GM12878 (cell line): ENCODE results near the gene POSTN. TPM values are rescaled to one million over a fixed set of nuclear protein-coding genes. Genes with fewer than 3 reads are reported as not detected.

Source experiments
- ATAC-seq: fragments of 200-7000 bp; cut with Tn5 transposase; 3 replicates; pipeline ENCODE4 v1.9.1; 2020; ENCODE audit warnings: mild to moderate bottlenecking, moderate library complexity
- BruUV-seq: library from RNA; stranded (reverse); fragments of 400-500 nt; replicated peaks from 2 replicates; lab custom pipeline; 2021; lab: Mats Ljungman, UMichigan
- CTCF ChIA-PET: fragments of 300-600 bp; sonication (Branson Sonifier 250); formaldehyde crosslinking; extraction: SDS; loops from one replicate; lab custom pipeline; 2021; ENCODE audit warnings: inconsistent platforms; lab: Yijun Ruan, JAX
- POLR2A ChIA-PET: fragments of 350-600 bp; formaldehyde crosslinking; extraction: SDS; loops from one replicate; lab custom pipeline; 2021; ENCODE audit warnings: inconsistent platforms; lab: Charles Lee
- RAD21 ChIA-PET: fragments of 300-600 bp; sonication (Branson Sonifier 250); formaldehyde crosslinking; loops from one replicate; lab custom pipeline; 2023; ENCODE audit warnings: antibody characterized with exemption; ENCODE audit not compliant: unreplicated experiment; lab: Charles Lee
- SMC1A ChIA-PET: fragments of 300-600 bp; sonication (Branson Sonifier 250); formaldehyde crosslinking; loops from one replicate; lab custom pipeline; 2023; ENCODE audit not compliant: unreplicated experiment, uncharacterized antibody; lab: Charles Lee
- DNase-seq: peaks from one replicate; pipeline ENCODE4 v3.0.0-alpha.2; 2011; ENCODE audit warnings: low read depth, low spot score
- FAIRE-seq: peaks from 3 replicates; lab custom pipeline; 2011; peaks lifted over from hg19 to GRCh38; lab: Jason Lieb, UNC
- H2AFZ ChIP-seq: 2 replicates; pipeline ENCODE4 v1.6.0; 2011; ENCODE audit warnings: low read depth, low read length, control low read depth; ENCODE audit not compliant: control insufficient read depth
- H3K27ac ChIP-seq: 2 replicates; pipeline ENCODE4 v1.5.1; 2011; ENCODE audit warnings: control low read depth; ENCODE audit not compliant: control insufficient read depth, insufficient read depth
- H3K27me3 ChIP-seq, 2 experiments: replicated peaks in 1 of 2; 2 replicates each; pipeline versions ENCODE4 v1.6.0 to v1.6.1; 2011; ENCODE audit warnings: low read length in 1 of 2; ENCODE audit not compliant: control insufficient read depth in 2 of 2, insufficient read depth in 2 of 2
- H3K36me3 ChIP-seq, 2 experiments: 2 replicates each; pipeline ENCODE4 v1.5.1; 2011; ENCODE audit warnings: low read length in 1 of 2; ENCODE audit not compliant: control insufficient read depth in 2 of 2, insufficient read depth in 2 of 2
- H3K4me1 ChIP-seq: 2 replicates; pipeline ENCODE4 v1.6.1; 2011; ENCODE audit warnings: mild to moderate bottlenecking, low read length, moderate library complexity, mixed read lengths; ENCODE audit not compliant: control insufficient read depth, insufficient read depth
- H3K4me2 ChIP-seq: 2 replicates; pipeline ENCODE4 v1.6.0; 2011; ENCODE audit warnings: control low read depth; ENCODE audit not compliant: control insufficient read depth, insufficient read depth
- H3K4me3 ChIP-seq: fragments of 200-600 bp; sonication (generic); 2 replicates; pipeline ENCODE4 v1.5.1; 2016
- H3K79me2 ChIP-seq: 2 replicates; pipeline ENCODE4 v1.6.0; 2011; ENCODE audit warnings: low read length; ENCODE audit not compliant: control insufficient read depth, insufficient read depth
- H3K9ac ChIP-seq: 2 replicates; pipeline ENCODE4 v1.8.0; 2011; ENCODE audit warnings: low read length, control low read depth, mixed read lengths; ENCODE audit not compliant: control insufficient read depth, insufficient read depth
- H3K9me3 ChIP-seq: replicated peaks from 3 replicates; pipeline ENCODE4 v1.5.1; 2011; ENCODE audit warnings: mild to moderate bottlenecking, low read length; ENCODE audit not compliant: control insufficient read depth, insufficient read depth
- H4K20me1 ChIP-seq: 2 replicates; pipeline ENCODE4 v1.6.0; 2011; ENCODE audit not compliant: control insufficient read depth, insufficient read depth
- BHLHE40 ChIP-seq, 2 experiments: fragments of 450-650 bp in 1 of 2; IDR thresholded peaks; 2 replicates each; pipeline ENCODE4 v1.6.1; 2011 to 2017; ENCODE audit warnings: low read depth in 2 of 2, borderline replicate concordance in 1 of 2, improper control_type of control experiment in 1 of 2, low read length in 1 of 2, mild to moderate bottlenecking in 1 of 2
- CHD1 ChIP-seq: IDR thresholded peaks from 2 replicates; pipeline ENCODE4 v1.6.1; 2012; ENCODE audit warnings: low read depth, low read length, improper control_type of control experiment
- JUNB ChIP-seq: IDR thresholded peaks from 2 replicates; pipeline ENCODE4 v1.6.1; 2016; ENCODE audit warnings: antibody characterized with exemption, mild to moderate bottlenecking
- KLF5 ChIP-seq: fragments of 450-650 bp; IDR thresholded peaks from 2 replicates; pipeline ENCODE4 v1.6.1; 2014; ENCODE audit warnings: mild to moderate bottlenecking; ENCODE audit not compliant: partially characterized antibody
- NFIC ChIP-seq: IDR thresholded peaks from 2 replicates; pipeline ENCODE4 v1.6.1; 2012; ENCODE audit warnings: low read depth, mild to moderate bottlenecking, inconsistent platforms, low read length, moderate library complexity
- NR2F1 ChIP-seq: fragments of 450-650 bp; conservative IDR thresholded peaks from 2 replicates; pipeline ENCODE4 v1.6.1; 2017; ENCODE audit warnings: mild to moderate bottlenecking
- POLR2AphosphoS2 ChIP-seq: IDR thresholded peaks from 2 replicates; pipeline ENCODE4 v1.6.1; 2011; ENCODE audit warnings: low read depth, mild to moderate bottlenecking, low read length, improper control_type of control experiment, moderate library complexity
- POLR2AphosphoS5 ChIP-seq: IDR thresholded peaks from 2 replicates; pipeline ENCODE4 v1.6.1; 2011; ENCODE audit warnings: mild to moderate bottlenecking, low read length, inconsistent platforms
- RAD21 ChIP-seq: IDR thresholded peaks from 2 replicates; pipeline ENCODE4 v1.6.1; 2011; ENCODE audit warnings: mild to moderate bottlenecking, low read depth, low read length, moderate library complexity; ENCODE audit not compliant: insufficient read depth
- SREBF2 ChIP-seq: IDR thresholded peaks from 2 replicates; pipeline ENCODE4 v1.6.1; 2012; ENCODE audit warnings: mild to moderate bottlenecking, low read length
- STAT1 ChIP-seq: fragments of 450-650 bp; conservative IDR thresholded peaks from 2 replicates; pipeline ENCODE4 v1.6.1; 2014; ENCODE audit warnings: antibody characterized with exemption, mild to moderate bottlenecking
- SUZ12 ChIP-seq: fragments of 200-600 bp; sonication (generic); IDR thresholded peaks from one replicate; pipeline ENCODE4 v1.6.1; 2018; ENCODE audit warnings: antibody characterized with exemption, mild to moderate bottlenecking; ENCODE audit not compliant: unreplicated experiment
- WRNIP1 ChIP-seq: IDR thresholded peaks from 2 replicates; pipeline ENCODE4 v1.6.1; 2011; ENCODE audit warnings: low read depth, low read length, improper control_type of control experiment, borderline replicate concordance
- WGBS: methylation state at CpG from one replicate; pipeline ENCODE4 v1.1.6; 2016; ENCODE audit warnings: low lambda C conversion rate; ENCODE audit not compliant: insufficient replicate concordance, insufficient coverage; ENCODE audit errors: missing lambda C conversion rate; 5-methylcytosine and 5-hydroxymethylcytosine counted together
- in situ Hi-C: fragments of 300-500 bp; cut with MboI; formaldehyde crosslinking; loops from 9 replicates; pipeline ENCODE4 v1.14.3; 2018; ENCODE audit warnings: mixed read lengths
- intact Hi-C: fragments of 100-400 bp; cut with micrococcal nuclease; formaldehyde crosslinking; loops from one replicate; pipeline ENCODE4 v1.14.2; 2022; ENCODE audit not compliant: unreplicated experiment
- polyA plus RNA-seq, 11 experiments: library from polyadenylated mRNA; depleted of rRNA in 4 of 11; unstranded in 6 of 11; stranded (reverse) in 5 of 11; fragments of >200 nt; fragmentation: Nextera tagmentation in 4 of 11; fragmentation: Illumina TruSeq in 1 of 11; extraction: Ambion mirVana in 4 of 11; extraction: Trizol in 1 of 11; gene quantifications; 1 replicate in 1 of 11; 2 replicates in 10 of 11; pipeline versions ENCODE4 v1.2.1 to v1.2.3, GENCODE V29; 2011 to 2016; ENCODE audit warnings: inconsistent platforms in 2 of 11, missing spikeins in 2 of 11, low read depth in 1 of 11
- total RNA-seq, 4 experiments: library from RNA; depleted of rRNA in 3 of 4; stranded (reverse); fragments of >200 nt in 3 of 4; fragmentation: Illumina TruSeq in 1 of 4; extraction: Trizol in 1 of 4; gene quantifications; 2 replicates each; pipeline versions ENCODE4 v1.2.1 to v1.2.3, GENCODE V29; 2013 to 2021
- TF ChIP-seq, protein P1 (sequence below): fragments of 450-650 bp; IDR thresholded peaks from 2 replicates; pipeline ENCODE4 v1.6.1; 2016; ENCODE audit warnings: mild to moderate bottlenecking
- TF ChIP-seq, protein P2 (sequence below): IDR thresholded peaks from 2 replicates; pipeline ENCODE4 v1.6.1; 2012; ENCODE audit warnings: low read depth, low read length, improper control_type of control experiment
- TF ChIP-seq, protein P3 (sequence below): IDR thresholded peaks from 2 replicates; pipeline ENCODE4 v1.6.1; 2012; ENCODE audit warnings: low read depth, low read length, improper control_type of control experiment

Gene POSTN
- total and polyA plus RNA-seq, 10 of the 15 experiments (the other 5 are each of a cell fraction or from before 2014, with no cell fraction given) = 0.05 to 0.13 (median 0.08) TPM; not detected in 7

DNA sequence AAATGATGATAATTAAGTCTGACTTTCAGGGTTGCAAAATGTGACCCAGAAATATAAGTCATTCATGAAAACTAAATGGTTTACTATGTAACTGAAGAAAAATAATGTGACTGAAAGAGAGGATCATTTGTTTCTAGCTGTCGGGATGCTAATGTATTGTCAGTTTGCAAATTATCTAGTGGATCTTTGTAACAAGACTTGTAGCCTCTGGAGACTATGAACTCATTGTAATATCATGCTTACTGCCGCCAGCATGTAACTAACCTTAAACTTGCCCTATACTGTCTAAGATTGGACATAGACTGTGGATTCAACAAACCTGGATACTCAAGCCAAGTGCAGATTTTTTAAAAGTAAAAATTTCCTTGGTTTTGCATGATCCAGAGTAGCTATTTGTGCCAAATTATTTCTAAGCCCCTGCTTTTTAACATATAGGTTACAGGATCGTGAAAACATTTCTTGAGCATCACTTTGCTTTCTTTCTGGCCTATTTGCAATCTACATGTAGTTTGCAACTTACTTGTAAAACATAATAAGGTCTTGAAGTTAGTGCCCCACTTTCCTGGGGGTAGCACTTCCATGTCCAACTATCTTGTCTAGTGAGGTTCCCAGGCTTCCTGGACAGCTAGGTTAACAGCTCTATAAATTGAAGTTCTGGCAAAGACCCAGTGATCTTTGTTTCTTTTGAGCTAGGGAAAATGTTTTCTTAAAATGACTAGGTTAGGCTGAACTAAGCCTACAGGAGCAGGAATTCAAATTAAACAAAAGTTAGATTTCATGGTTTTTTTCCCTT, 3.3 kb upstream of the POSTN start (continued):
- no peak for TF ChIP-seq CHD1
- TF ChIP-seq, all 136 proteins: peak for 0

DNA sequence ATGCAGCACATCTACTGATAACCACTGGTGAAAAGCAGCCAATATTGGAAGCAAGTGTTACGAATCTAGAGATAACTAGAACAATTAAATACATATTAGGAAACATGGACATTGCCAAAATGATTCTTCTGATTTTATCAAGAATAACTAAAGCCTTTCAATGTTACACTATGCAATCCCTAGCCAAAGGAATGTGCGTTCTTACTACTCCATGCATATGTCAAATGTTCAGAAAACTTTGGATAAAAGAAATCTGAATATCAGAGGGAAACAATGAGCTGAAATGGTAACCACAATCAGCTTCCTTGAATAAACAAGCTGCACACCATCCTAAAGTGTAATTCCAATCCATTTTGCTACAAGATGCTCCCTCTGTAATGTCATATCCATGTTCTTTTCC, 951 bp upstream of the POSTN start:
- Histone ChIP-seq H4K20me1 (no peaks in the 10 kb centered on the region), H3K9me3 (no peaks in the 10 kb centered on the region), H3K27ac (no peak overlapping the region), H3K27me3 (no peaks in the 10 kb centered on the region), H3K9ac (no peak overlapping the region), H3K36me3 (no peaks in the 10 kb centered on the region), H3K4me2 (no peak overlapping the region), H2AFZ (no peak overlapping the region), H3K4me3 (no peak overlapping the region), H3K79me2 (no peaks in the 10 kb centered on the region), H3K4me1 (no peaks in the 10 kb centered on the region)
- ChIA-PET POLR2A (no interaction called here), RAD21 (no interaction called here), CTCF (no interaction called here), SMC1A (interaction anchor here (1.2 kb wide), 1 partner anchor 9 kb away, joined by 3 read pairs; no protein-coding TSS in a partner anchor)
- FAIRE-seq = no peak
- no peak for ATAC-seq
- in situ Hi-C loops (no loop called here), intact Hi-C loops (no loop called here)
- no peak for TF ChIP-seq NR2F1
- TF ChIP-seq, protein P1, sequence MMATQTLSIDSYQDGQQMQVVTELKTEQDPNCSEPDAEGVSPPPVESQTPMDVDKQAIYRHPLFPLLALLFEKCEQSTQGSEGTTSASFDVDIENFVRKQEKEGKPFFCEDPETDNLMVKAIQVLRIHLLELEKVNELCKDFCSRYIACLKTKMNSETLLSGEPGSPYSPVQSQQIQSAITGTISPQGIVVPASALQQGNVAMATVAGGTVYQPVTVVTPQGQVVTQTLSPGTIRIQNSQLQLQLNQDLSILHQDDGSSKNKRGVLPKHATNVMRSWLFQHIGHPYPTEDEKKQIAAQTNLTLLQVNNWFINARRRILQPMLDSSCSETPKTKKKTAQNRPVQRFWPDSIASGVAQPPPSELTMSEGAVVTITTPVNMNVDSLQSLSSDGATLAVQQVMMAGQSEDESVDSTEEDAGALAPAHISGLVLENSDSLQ = no peak
- TF ChIP-seq SREBF2 = no peak
- TF ChIP-seq POLR2AphosphoS2 = no peak
- no peak for TF ChIP-seq NFIC
- TF ChIP-seq JUNB = no peak
- TF ChIP-seq, protein P2, sequence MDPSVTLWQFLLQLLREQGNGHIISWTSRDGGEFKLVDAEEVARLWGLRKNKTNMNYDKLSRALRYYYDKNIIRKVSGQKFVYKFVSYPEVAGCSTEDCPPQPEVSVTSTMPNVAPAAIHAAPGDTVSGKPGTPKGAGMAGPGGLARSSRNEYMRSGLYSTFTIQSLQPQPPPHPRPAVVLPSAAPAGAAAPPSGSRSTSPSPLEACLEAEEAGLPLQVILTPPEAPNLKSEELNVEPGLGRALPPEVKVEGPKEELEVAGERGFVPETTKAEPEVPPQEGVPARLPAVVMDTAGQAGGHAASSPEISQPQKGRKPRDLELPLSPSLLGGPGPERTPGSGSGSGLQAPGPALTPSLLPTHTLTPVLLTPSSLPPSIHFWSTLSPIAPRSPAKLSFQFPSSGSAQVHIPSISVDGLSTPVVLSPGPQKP = no peak
- no peak for TF ChIP-seq SUZ12
- TF ChIP-seq POLR2AphosphoS5 = no peak
- no peak for TF ChIP-seq KLF5
- no peak for TF ChIP-seq RAD21
- TF ChIP-seq STAT1 = no peak
- TF ChIP-seq, protein P3, sequence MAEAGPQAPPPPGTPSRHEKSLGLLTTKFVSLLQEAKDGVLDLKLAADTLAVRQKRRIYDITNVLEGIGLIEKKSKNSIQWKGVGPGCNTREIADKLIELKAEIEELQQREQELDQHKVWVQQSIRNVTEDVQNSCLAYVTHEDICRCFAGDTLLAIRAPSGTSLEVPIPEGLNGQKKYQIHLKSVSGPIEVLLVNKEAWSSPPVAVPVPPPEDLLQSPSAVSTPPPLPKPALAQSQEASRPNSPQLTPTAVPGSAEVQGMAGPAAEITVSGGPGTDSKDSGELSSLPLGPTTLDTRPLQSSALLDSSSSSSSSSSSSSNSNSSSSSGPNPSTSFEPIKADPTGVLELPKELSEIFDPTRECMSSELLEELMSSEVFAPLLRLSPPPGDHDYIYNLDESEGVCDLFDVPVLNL = no peak
- TF ChIP-seq WRNIP1 = no peak
- no peak for TF ChIP-seq BHLHE40 (IDR thresholded peaks at IDR 0.05; ENCODE audit: borderline replicate concordance in 1 of 2, low read depth in 2 of 2, low read length in 1 of 2)
- no peak for DNase-seq
- BruUV-seq = no TSS peak
- WGBS = 4% methylated on average over 2 of the region's 2 CpGs
